HepG2 (cell line): Measurements from ENCODE around the gene IL22RA1. TPM values are rescaled to one million over a fixed set of nuclear protein-coding genes. Genes with fewer than 3 reads are reported as not detected.

Experiments
- ATAC-seq: fragments of 200-7000 bp; cut with Tn5 transposase; 3 replicates; pipeline ENCODE4 v1.9.1; 2020; ENCODE audit warnings: mild to moderate bottlenecking, moderate library complexity
- BruUV-seq: library from RNA; stranded (reverse); fragments of 400-500 nt; replicated peaks from 2 replicates; lab custom pipeline; 2021; lab: Mats Ljungman, UMichigan
- CTCF ChIA-PET: fragments of 300-600 bp; formaldehyde crosslinking; extraction: SDS; loops from one replicate; lab custom pipeline; 2021; ENCODE audit warnings: low total read pairs, inconsistent platforms, low intra/inter-chr PET ratio; lab: Yijun Ruan, JAX
- POLR2A ChIA-PET: fragments of 350-600 bp; sonication (Branson Sonifier 250); formaldehyde crosslinking; loops from one replicate; lab custom pipeline; 2020; ENCODE audit warnings: antibody characterized with exemption, inconsistent platforms; lab: Yijun Ruan, JAX
- DNase-seq: peaks from one replicate; pipeline ENCODE4 v3.0.0-alpha.2; 2015; ENCODE audit warnings: low spot score
- FAIRE-seq: peaks from 3 replicates; lab custom pipeline; 2011; peaks lifted over from hg19 to GRCh38; lab: Jason Lieb, UNC
- H2AFZ ChIP-seq: one replicate; pipeline ENCODE4 v1.6.1; 2011; ENCODE audit warnings: low read length, inconsistent platforms
- H3K27ac ChIP-seq: fragments of 300-600 bp; 3 replicates; pipeline ENCODE4 v1.8.0; 2011; ENCODE audit warnings: mixed run types, mild to moderate bottlenecking, mixed read lengths, low read length, inconsistent platforms; ENCODE audit not compliant: insufficient read depth; ENCODE audit errors: extremely low read length
- H3K27me3 ChIP-seq, 2 experiments: fragments of 200-600 bp in 1 of 2; 2 replicates in 1 of 2; 3 replicates in 1 of 2; pipeline versions ENCODE4 v1.6.0 to v1.8.0; 2011; ENCODE audit warnings: low read length in 2 of 2, mild to moderate bottlenecking in 2 of 2, moderate library complexity in 2 of 2, inconsistent platforms in 1 of 2; ENCODE audit not compliant: insufficient read depth in 2 of 2, control insufficient read depth in 1 of 2
- H3K36me3 ChIP-seq, 2 experiments: fragments of 200-600 bp in 1 of 2; replicated peaks in 1 of 2; 2 replicates in 1 of 2; 3 replicates in 1 of 2; pipeline versions ENCODE4 v1.5.1 to v1.8.0; 2011; ENCODE audit warnings: low read length in 2 of 2, inconsistent platforms in 1 of 2; ENCODE audit not compliant: insufficient read depth in 2 of 2, control insufficient read depth in 1 of 2
- H3K4me1 ChIP-seq: 2 replicates; pipeline ENCODE4 v1.5.1; 2012; ENCODE audit warnings: low read length, inconsistent platforms; ENCODE audit not compliant: insufficient read depth
- H3K4me2 ChIP-seq: 2 replicates; pipeline ENCODE4 v1.6.0; 2011; ENCODE audit warnings: low read depth, low read length, inconsistent platforms
- H3K4me3 ChIP-seq, 3 experiments: fragments of 200-600 bp in 1 of 3; sonication (generic), shearing (Covaris generic) in 1 of 3; replicated peaks in 1 of 3; 2 replicates each; pipeline ENCODE4 v1.5.1; 2011 to 2016; ENCODE audit warnings: low read length in 3 of 3, inconsistent platforms in 2 of 3, low read depth in 2 of 3, mild to moderate bottlenecking in 2 of 3, control low read depth in 1 of 3, mixed read lengths in 1 of 3; ENCODE audit not compliant: insufficient read depth in 1 of 3
- H3K79me2 ChIP-seq: one replicate; pipeline ENCODE4 v1.6.1; 2011; ENCODE audit warnings: low read length, inconsistent platforms; ENCODE audit not compliant: insufficient read depth
- H3K9ac ChIP-seq: 2 replicates; pipeline ENCODE4 v1.6.0; 2011; ENCODE audit warnings: mild to moderate bottlenecking, low read depth, low read length, inconsistent platforms; ENCODE audit not compliant: insufficient read depth
- H3K9me3 ChIP-seq: 2 replicates; pipeline ENCODE4 v1.5.1; 2012; ENCODE audit warnings: mild to moderate bottlenecking, low read length
- H4K20me1 ChIP-seq: 2 replicates; pipeline ENCODE4 v1.6.0; 2011; ENCODE audit warnings: inconsistent platforms, mild to moderate bottlenecking, low read length, moderate library complexity; ENCODE audit not compliant: insufficient read depth
- ARNT2 ChIP-seq: sonication (generic); formaldehyde crosslinking; IDR thresholded peaks from 2 replicates; pipeline ENCODE4 v1.8.0; 2022; ENCODE audit warnings: mild to moderate bottlenecking, low read depth, missing genetic modification reagents, moderate library complexity
- CEBPB ChIP-seq: IDR thresholded peaks from 2 replicates; pipeline ENCODE4 v1.6.1; 2011; ENCODE audit warnings: low read depth, low read length, improper control_type of control experiment, borderline replicate concordance
- CEBPG ChIP-seq: IDR thresholded peaks from 2 replicates; pipeline ENCODE4 v1.6.1; 2016
- ERF ChIP-seq: IDR thresholded peaks from 2 replicates; pipeline ENCODE4 v1.6.1; 2018; ENCODE audit warnings: missing biosample characterization, missing genetic modification reagents
- GATAD1 ChIP-seq: IDR thresholded peaks from 2 replicates; pipeline ENCODE4 v1.6.1; 2016; ENCODE audit warnings: missing genetic modification reagents, missing compliant biosample characterization
- IRF2 ChIP-seq: IDR thresholded peaks from 2 replicates; pipeline ENCODE4 v1.6.1; 2018; ENCODE audit warnings: missing genetic modification reagents, missing compliant biosample characterization
- PBX3 ChIP-seq: sonication (generic); formaldehyde crosslinking; IDR thresholded peaks from 2 replicates; pipeline ENCODE4 v1.8.1; 2023; ENCODE audit warnings: missing genetic modification reagents, inconsistent platforms, borderline replicate concordance
- RARA ChIP-seq: IDR thresholded peaks from 2 replicates; pipeline ENCODE4 v1.6.1; 2016; ENCODE audit warnings: missing genetic modification reagents, missing compliant biosample characterization
- YY1 ChIP-seq: IDR thresholded peaks from 2 replicates; pipeline ENCODE4 v1.6.1; 2011; ENCODE audit warnings: low read length, low read depth, moderate library complexity, mild to moderate bottlenecking; ENCODE audit not compliant: insufficient read depth, insufficient replicate concordance
- ZNF577 ChIP-seq: sonication (generic); formaldehyde crosslinking; IDR thresholded peaks from 2 replicates; pipeline ENCODE4 v1.4.0; 2020; ENCODE audit warnings: mild to moderate bottlenecking, low read depth, missing genetic modification reagents, borderline replicate concordance
- WGBS: methylation state at CpG from one replicate; pipeline ENCODE4 v1.1.6; 2017; ENCODE audit warnings: low lambda C conversion rate; 5-methylcytosine and 5-hydroxymethylcytosine counted together
- in situ Hi-C: cut with HindIII; loops from 2 replicates; pipeline ENCODE4 v1.10.0; 2017; ENCODE audit warnings: low pct_unique_long_range_greater_than_20kb; ENCODE audit not compliant: extremely low pct_ligation_motif_present
- intact Hi-C: fragments of 100-400 bp; cut with micrococcal nuclease; formaldehyde crosslinking; loops from one replicate; pipeline ENCODE4 v1.10.0; 2022; ENCODE audit not compliant: unreplicated experiment
- polyA plus RNA-seq, 8 experiments: library from polyadenylated mRNA; depleted of rRNA in 3 of 8; stranded (reverse) in 7 of 8; unstranded in 1 of 8; fragments of >200 nt; fragmentation: Illumina TruSeq in 4 of 8; extraction: Trizol in 4 of 8; gene quantifications; 2 replicates each; pipeline versions ENCODE4 v1.2.1 to v1.2.3, GENCODE V29; 2011 to 2016; ENCODE audit warnings: low read depth in 4 of 8, missing spikeins in 1 of 8, mixed read lengths in 1 of 8; ENCODE audit not compliant: insufficient read depth in 1 of 8
- total RNA-seq, 5 experiments: library from RNA; depleted of rRNA; stranded (reverse); fragments of >200 nt; fragmentation: Illumina TruSeq; extraction: Trizol; gene quantifications; 2 replicates each; pipeline ENCODE4 v1.2.3, GENCODE V29; 2016; ENCODE audit warnings: low read depth in 1 of 5

IL22RA1 gene
- total and polyA plus RNA-seq, 2 of the 13 experiments (the other 11 are each of a cell fraction or from before 2014, with no cell fraction given), result 4.4 to 10.2 TPM

- H3K27me3 ChIP-seq, result no peaks in the 10 kb centered on the region; a peak in 1 of 5 replicates
- in situ Hi-C loops (no loop called here), intact Hi-C loops (no loop called here)
- H4K20me1 ChIP-seq, result no peaks in the 10 kb centered on the region
- no peaks in the 10 kb centered on the region for H3K9me3 ChIP-seq
- FAIRE-seq (no peak), ATAC-seq (no peak), DNase-seq (no peak)
- BruUV-seq, result no TSS peak
- no peak overlapping the region for H3K4me3 ChIP-seq
- WGBS, result 97% methylated on average over 10 of the region's 10 CpGs
- peaks cover 1 to 7% of the 10 kb centered on the region in 2 experiments; a peak in 2 of 5 replicates for H3K36me3 ChIP-seq
- POLR2A ChIA-PET, result interaction anchor here (1.3 kb wide), 1 partner anchor 24 kb away, joined by 3 read pairs; no protein-coding TSS in a partner anchor
- CTCF ChIA-PET, result no interaction called here
- H3K79me2 ChIP-seq, result peaks cover 15% of the 10 kb centered on the region
- TF ChIP-seq ZNF577 (no peak), PBX3 (CRISPR knock-in tag) (no peak), RARA (no peak), GATAD1 (CRISPR knock-in tag) (no peak)
- H3K4me2 ChIP-seq, result no peak overlapping the region
- H3K4me1 ChIP-seq, result peaks cover 14% of the 10 kb centered on the region
- no peak overlapping the region for H3K9ac ChIP-seq
- no peak overlapping the region for H3K27ac ChIP-seq
- H2AFZ ChIP-seq, result no peak overlapping the region
Measured at GRCh38 chr1:24179251-24179840, 36.4 kb upstream of the IL22RA1 start.

GRCh38 chr1:24178407-24178806, 35.5 kb upstream of the IL22RA1 start:
- ATAC-seq (no peak), FAIRE-seq (peak; percentile 18), DNase-seq (no peak)
- Histone ChIP-seq H3K79me2 (peaks cover 11% of the 10 kb centered on the region), H3K9me3 (no peaks in the 10 kb centered on the region), H3K4me1 (0 out of 2 replicates have a peak, but pooled peaks cover 5% of the 10 kb centered on the region), H3K27ac (no peak overlapping the region), H3K4me3 (no peak overlapping the region), H3K9ac (no peak overlapping the region), H3K36me3 (peaks cover 1 to 7% of the 10 kb centered on the region in 2 experiments; a peak in 2 of 5 replicates), H2AFZ (no peak overlapping the region), H4K20me1 (no peaks in the 10 kb centered on the region), H3K27me3 (no peaks in the 10 kb centered on the region; a peak in 1 of 5 replicates), H3K4me2 (no peak overlapping the region)
- CTCF ChIA-PET, result no interaction called here
- BruUV-seq, result no TSS peak
- in situ Hi-C loops, result no loop called here
- 96% methylated on average over 3 of the region's 3 CpGs for WGBS
- POLR2A ChIA-PET, result no interaction called here
- TF ChIP-seq ARNT2 (CRISPR knock-in tag) (no peak), CEBPG (CRISPR knock-in tag) (peak; percentile 43; the same call in 1 of the 2 replicates), YY1 (no peak), CEBPB (peak; percentile 87), IRF2 (no peak), ERF (CRISPR knock-in tag) (no peak)
- intact Hi-C loops, result no loop called here
